Thyroid gland (tissue), 4 donors: ENCODE measurements around the gene XRRA1. TPM values are rescaled to one million over a fixed set of nuclear protein-coding genes. Genes with fewer than 3 reads are reported as not detected.

Source experiments
- DNase-seq, 2 donors: peaks; one replicate each; pipeline ENCODE4 v3.0.0-alpha.2; 2019
- H3K27ac ChIP-seq, 3 donors: fragments of 200-600 bp; sonication (generic); 1 replicate in 2 of 3; 2 replicates in 1 of 3; pipeline ENCODE4 v1.5.1; 2016 to 2019; ENCODE audit warnings: mild to moderate bottlenecking in 1 of 3, moderate library complexity in 1 of 3
- H3K27me3 ChIP-seq: fragments of 200-600 bp; sonication (generic); one replicate; pipeline ENCODE4 v1.5.1; 2019
- H3K36me3 ChIP-seq, 2 donors: fragments of 200-600 bp; sonication (generic); one replicate each; pipeline ENCODE4 v1.5.1; 2016 to 2019
- H3K4me1 ChIP-seq, 2 donors: fragments of 200-600 bp; sonication (generic); one replicate each; pipeline ENCODE4 v1.5.1; 2017 to 2019
- H3K4me3 ChIP-seq, 3 donors: fragments of 200-600 bp; sonication (generic); replicated peaks in 1 of 3; 1 replicate in 2 of 3; 2 replicates in 1 of 3; pipeline ENCODE4 v1.5.1; 2016; ENCODE audit warnings: mild to moderate bottlenecking in 1 of 3
- H3K9me3 ChIP-seq: fragments of 200-600 bp; sonication (generic); one replicate; pipeline ENCODE4 v1.5.1; 2017
- POLR2A ChIP-seq, 2 donors: fragments of 450-650 bp; IDR thresholded peaks; one replicate each; pipeline ENCODE4 v1.6.1; 2017; ENCODE audit warnings: antibody characterized with exemption in 2 of 2, mild to moderate bottlenecking in 2 of 2, moderate library complexity in 1 of 2
- WGBS, 2 donors: methylation state at CpG; one replicate each; pipeline ENCODE4 v1.1.5; 2017; 5-methylcytosine and 5-hydroxymethylcytosine counted together
- intact Hi-C: fragments of 100-400 bp; cut with DNase I; formaldehyde crosslinking; loops from one replicate; pipeline ENCODE4 v1.15.1; 2023
- total RNA-seq, 4 donors: library from RNA; depleted of rRNA; stranded (reverse); fragments of >200 nt; gene quantifications; one replicate each; pipeline ENCODE4 v1.2.3, GENCODE V29; 2016
- TF ChIP-seq, protein P1 (sequence below), 6 experiments: fragments of 200-600 bp in 3 of 6; fragments of 450-650 bp in 3 of 6; sonication (generic) in 3 of 6; IDR thresholded peaks; one replicate each; pipeline ENCODE4 v1.5.1; 2016 to 2019; ENCODE audit warnings: antibody characterized with exemption in 6 of 6, mild to moderate bottlenecking in 2 of 6, inconsistent platforms in 1 of 6, moderate library complexity in 1 of 6

XRRA1 gene
- total RNA-seq, 4 donors from 2014 or later, result 26.8 to 80.6 (median 39.1) TPM

DNA sequence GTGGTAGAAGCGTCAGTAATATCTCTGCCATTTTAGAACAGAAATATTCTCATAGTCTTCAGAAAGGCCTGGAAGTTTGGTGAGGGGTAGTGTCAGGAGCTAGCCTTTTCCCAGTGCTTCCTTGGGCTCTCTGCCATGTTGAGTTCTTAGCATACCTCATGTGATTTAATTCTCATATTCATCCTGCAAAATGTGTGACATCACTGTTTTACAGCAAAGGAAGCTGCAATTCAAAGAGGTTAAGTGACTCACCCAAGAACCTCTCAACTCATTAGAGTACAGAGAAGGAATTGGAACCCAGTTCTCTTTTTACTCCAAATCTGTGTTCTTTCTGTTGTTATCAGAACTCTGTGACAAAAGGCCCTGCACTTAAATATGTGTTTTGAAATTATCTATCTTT is 128.1 kb downstream of the XRRA1 start:
- Histone ChIP-seq H3K27me3 (no peaks in the 10 kb centered on the region), H3K9me3 (no peaks in the 10 kb centered on the region), H3K27ac (no peak overlapping the region), H3K36me3 (no peaks in the 10 kb centered on the region), H3K4me3 (no peak overlapping the region), H3K4me1 (peaks cover 0 to 7% of the 10 kb centered on the region in 2 donors)
- no peak for DNase-seq
- intact Hi-C loops, result no loop called here
- TF ChIP-seq POLR2A (IDR thresholded peaks at IDR 0.05), result no peak
- TF ChIP-seq, protein P1, sequence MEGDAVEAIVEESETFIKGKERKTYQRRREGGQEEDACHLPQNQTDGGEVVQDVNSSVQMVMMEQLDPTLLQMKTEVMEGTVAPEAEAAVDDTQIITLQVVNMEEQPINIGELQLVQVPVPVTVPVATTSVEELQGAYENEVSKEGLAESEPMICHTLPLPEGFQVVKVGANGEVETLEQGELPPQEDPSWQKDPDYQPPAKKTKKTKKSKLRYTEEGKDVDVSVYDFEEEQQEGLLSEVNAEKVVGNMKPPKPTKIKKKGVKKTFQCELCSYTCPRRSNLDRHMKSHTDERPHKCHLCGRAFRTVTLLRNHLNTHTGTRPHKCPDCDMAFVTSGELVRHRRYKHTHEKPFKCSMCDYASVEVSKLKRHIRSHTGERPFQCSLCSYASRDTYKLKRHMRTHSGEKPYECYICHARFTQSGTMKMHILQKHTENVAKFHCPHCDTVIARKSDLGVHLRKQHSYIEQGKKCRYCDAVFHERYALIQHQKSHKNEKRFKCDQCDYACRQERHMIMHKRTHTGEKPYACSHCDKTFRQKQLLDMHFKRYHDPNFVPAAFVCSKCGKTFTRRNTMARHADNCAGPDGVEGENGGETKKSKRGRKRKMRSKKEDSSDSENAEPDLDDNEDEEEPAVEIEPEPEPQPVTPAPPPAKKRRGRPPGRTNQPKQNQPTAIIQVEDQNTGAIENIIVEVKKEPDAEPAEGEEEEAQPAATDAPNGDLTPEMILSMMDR (IDR thresholded peaks at IDR 0.05), result no peak
- WGBS, 2 donors, result 90 to 98% methylated on average over 1 of the region's 1 CpG

DNA sequence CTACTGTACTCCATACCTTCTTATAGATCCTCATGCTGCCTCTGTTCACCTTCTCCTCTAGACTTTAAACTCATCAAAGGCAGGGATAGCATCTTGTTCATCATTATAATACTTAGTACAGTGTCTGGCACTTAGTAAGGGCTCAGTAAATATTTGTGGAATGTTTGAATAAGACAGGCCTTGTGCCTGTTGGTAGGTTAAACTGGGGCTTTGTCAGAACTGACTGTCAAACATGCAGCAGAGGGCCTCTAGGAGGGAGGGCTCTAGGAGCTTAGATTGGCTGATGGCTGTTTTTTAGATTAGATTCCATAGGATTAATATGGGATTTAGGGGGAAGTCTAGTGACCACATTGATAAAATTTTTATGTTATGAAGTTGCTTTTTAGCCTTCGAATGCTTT is 129.5 kb downstream of the XRRA1 start:
- no peaks in the 10 kb centered on the region for H3K27me3 ChIP-seq
- peaks cover 0 to 7% of the 10 kb centered on the region in 2 donors for H3K4me1 ChIP-seq
- TF ChIP-seq POLR2A (IDR thresholded peaks at IDR 0.05), result no peak
- TF ChIP-seq, protein P1 (IDR thresholded peaks at IDR 0.05), result no peak
- DNase-seq, result no peak
- H3K36me3 ChIP-seq, result no peaks in the 10 kb centered on the region
- 97 to 98% methylated on average over 1 of the region's 1 CpG for WGBS, 2 donors
- H3K9me3 ChIP-seq, result no peaks in the 10 kb centered on the region
- H3K4me3 ChIP-seq, result no peak overlapping the region
- intact Hi-C loops, result no loop called here
- no peak overlapping the region for H3K27ac ChIP-seq

DNA sequence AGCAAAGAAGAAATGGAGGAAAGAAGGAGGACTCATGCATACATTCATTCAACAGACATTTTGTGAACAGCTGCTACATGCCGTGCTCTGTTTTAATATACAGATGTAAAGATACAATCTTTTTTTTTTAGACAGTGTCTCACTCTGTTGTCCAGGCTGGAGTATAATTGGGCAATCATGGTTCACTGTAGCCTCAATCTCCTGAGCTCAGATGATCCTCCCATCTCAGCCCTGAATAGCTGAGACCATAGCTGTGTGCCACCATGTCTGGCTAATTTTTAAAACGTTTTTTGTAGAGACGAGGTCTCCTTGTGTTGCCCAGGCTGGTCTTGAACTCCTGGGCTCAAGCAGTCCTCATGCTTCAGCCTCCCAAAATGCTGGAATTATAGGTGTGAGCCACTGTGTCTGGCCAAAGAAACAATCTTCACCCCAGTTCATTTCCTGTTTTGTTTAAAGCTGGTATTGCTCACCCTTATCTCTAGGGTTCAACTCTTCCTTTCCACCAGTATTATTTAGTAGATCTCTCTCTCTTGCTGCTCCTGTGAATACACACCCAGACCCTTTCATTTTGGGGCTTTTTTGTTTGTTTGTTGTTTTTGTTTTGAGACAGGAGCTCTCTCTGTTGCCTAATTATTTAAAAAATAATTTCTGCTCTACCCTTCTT is 130.5 kb downstream of the XRRA1 start:
- intact Hi-C loops, result no loop called here
- Histone ChIP-seq H3K27ac (no peak overlapping the region), H3K36me3 (no peaks in the 10 kb centered on the region)

DNA sequence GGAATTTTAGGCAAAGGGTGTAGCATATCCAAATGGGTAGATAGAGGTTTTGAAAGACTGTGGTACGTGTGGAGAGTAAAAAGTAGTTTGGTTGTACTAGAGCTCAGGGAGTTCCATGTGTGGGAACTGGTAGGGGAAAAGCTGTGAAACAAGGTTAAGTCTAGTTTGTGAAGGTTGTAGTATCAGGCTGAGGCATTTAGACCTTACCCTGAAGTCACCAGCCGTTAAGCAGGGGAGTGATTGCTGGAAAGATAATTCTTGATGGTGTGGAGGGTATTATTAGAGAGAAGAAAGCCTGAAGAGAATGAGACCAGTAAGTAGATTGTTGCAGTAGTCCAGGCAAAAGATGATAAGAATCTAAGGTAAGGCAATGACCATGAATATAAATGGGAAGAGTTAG is 132.2 kb downstream of the XRRA1 start:
- 80 to 87% methylated on average over 2 of the region's 2 CpGs for WGBS, 2 donors
- Histone ChIP-seq H3K4me1 (peaks cover 0 to 6% of the 10 kb centered on the region in 2 donors), H3K9me3 (no peaks in the 10 kb centered on the region), H3K36me3 (no peaks in the 10 kb centered on the region), H3K27me3 (no peaks in the 10 kb centered on the region), H3K27ac (no peak overlapping the region), H3K4me3 (no peak overlapping the region)
- no peak for DNase-seq
- no peak for TF ChIP-seq POLR2A (IDR thresholded peaks at IDR 0.05)
- TF ChIP-seq, protein P1 (IDR thresholded peaks at IDR 0.05), result no peak
- intact Hi-C loops, result no loop called here

More for the DNA sequence above, 130.5 kb downstream of the XRRA1 start:
- 69 to 85% methylated on average over 3 of the region's 3 CpGs for WGBS, 2 donors
- Histone ChIP-seq H3K4me1 (peaks cover 0 to 7% of the 10 kb centered on the region in 2 donors), H3K27me3 (no peaks in the 10 kb centered on the region), H3K9me3 (no peaks in the 10 kb centered on the region), H3K4me3 (no peak overlapping the region)
- no peak for TF ChIP-seq POLR2A (IDR thresholded peaks at IDR 0.05)
- TF ChIP-seq, protein P1 (IDR thresholded peaks at IDR 0.05), result no peak
- DNase-seq, result no peak

DNA sequence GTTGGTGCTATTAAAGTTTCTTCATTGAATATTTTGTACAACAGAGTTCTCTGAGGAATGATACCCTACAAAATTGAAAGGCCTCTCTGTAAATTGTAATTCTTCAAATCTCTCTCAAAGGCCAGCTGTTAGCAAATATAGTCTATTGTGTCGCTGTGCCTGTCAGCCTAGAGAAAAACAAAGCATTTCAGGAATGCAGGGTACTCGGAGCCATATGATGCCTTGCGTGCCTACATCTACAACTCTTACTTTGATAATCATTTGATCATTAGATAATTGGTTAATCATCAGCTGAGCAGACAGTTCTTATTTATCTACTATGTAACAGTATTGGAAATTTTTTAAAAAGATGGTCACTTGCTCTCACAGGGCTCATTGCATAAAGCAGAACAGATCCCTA is 132.9 kb downstream of the XRRA1 start:
- H3K27ac ChIP-seq, result no peak overlapping the region
- TF ChIP-seq, protein P1 (IDR thresholded peaks at IDR 0.05), result no peak
- no peak for TF ChIP-seq POLR2A (IDR thresholded peaks at IDR 0.05)
- intact Hi-C loops, result no loop called here
- no peak overlapping the region for H3K4me3 ChIP-seq
- no peak for DNase-seq
- WGBS, 2 donors, result 86 to 91% methylated on average over 3 of the region's 3 CpGs
- no peaks in the 10 kb centered on the region for H3K27me3 ChIP-seq
- peaks cover 0 to 6% of the 10 kb centered on the region in 2 donors for H3K4me1 ChIP-seq
- no peaks in the 10 kb centered on the region for H3K9me3 ChIP-seq
- H3K36me3 ChIP-seq, result no peaks in the 10 kb centered on the region
